CMK (cell line): ENCODE measurements around the gene FNDC3B.

Source experiments
- DNase-seq: peaks from one replicate; pipeline ENCODE4 v3.0.0-alpha.2; 2010; ENCODE audit warnings: low read depth

Gene FNDC3B

DNA sequence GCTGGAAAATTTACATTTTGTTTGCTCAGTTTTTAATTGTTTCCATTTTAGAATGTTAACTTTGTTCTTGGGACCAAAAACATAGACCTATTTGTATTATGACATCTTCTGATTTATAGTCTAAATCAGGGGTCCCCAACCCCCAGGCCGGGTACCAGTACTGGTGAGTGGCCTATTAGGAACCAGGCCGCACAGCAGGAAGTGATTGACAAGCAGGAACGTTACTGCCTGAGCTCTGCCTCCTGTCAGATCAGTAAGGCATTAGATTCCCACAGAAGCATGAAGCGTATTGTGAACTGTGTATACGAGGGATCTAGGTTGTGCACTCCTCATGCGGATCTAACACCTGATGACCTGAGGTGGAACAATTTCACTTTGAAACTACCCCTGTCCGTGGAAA, 357.0 kb downstream of the FNDC3B start:
- no peak for DNase-seq

DNA sequence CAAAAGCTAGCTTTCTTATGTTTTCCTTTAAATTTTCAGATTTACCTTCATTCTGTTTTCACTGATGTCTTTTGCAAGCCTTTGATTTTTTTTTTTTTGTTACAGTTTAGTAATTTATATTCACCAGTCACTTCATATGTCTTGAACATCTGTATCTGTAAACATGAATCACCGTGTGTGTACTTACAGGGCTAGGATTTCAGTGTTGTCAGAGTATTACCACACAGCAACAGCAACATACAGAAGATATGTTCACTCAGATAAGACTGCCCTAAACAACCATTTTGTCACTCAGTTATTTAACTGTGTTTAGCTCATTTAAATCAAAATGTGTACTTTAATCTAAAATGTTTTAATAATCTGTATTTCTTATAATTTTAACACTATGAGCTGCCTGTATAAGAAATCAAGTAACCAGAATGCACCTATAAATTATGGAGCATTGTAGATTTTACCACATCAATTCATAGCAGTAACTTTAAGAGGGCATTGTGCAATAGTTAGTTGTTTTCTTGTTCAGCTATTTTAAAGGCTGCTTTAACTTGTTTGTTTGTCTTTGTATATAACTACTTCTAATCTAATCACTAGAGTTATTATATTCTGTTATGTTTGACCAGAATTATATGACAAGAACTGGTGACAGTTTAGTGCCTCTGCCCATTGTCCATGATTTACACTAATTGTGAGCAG, 358.5 kb downstream of the FNDC3B start:
- DNase-seq = no peak

DNA sequence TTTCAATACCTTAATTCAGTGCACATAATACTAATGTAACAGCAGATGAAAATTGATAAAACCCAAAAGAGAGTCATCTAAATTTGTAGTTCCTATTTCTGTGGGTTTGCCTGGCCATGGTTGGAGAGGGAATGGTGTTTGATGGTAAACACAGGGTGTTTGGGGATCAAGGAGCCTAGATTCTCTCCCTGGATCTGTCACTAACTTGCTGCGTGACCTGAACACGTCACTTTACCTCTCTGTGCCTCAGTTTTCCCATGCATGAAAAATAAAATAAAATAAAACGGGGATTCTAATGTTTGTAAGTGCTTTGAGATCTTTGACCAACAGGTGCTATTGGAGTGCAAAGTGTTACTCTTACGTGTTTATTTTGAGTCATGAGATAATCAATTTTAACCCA, 359.1 kb downstream of the FNDC3B start:
- no peak for DNase-seq

DNA sequence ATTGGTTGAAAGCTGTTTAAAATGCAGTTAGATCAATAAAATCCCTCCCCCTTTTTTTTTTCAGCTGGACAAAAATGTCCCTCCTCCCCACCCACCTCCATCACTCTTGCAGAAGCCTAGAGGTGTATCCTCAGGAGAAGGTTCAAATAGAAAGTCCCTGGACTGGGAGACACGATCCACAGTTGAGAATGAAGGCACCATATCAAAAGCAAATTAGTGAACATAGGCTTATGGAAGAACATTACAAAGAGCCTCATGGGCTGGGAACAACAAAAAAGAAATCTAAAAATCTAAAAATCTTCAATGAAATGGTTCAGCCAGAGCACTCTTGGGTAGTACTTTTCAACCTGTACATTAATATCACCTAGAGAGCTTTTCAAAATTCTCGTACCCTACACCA, 362.7 kb downstream of the FNDC3B start:
- no peak for DNase-seq

GRCh38 chr3:172402892-172403643, 363.7 kb downstream of the FNDC3B start:
- no peak for DNase-seq

- no peak for DNase-seq
Observed at GRCh38 chr3:172404237-172404962, 365.0 kb downstream of the FNDC3B start.

DNA sequence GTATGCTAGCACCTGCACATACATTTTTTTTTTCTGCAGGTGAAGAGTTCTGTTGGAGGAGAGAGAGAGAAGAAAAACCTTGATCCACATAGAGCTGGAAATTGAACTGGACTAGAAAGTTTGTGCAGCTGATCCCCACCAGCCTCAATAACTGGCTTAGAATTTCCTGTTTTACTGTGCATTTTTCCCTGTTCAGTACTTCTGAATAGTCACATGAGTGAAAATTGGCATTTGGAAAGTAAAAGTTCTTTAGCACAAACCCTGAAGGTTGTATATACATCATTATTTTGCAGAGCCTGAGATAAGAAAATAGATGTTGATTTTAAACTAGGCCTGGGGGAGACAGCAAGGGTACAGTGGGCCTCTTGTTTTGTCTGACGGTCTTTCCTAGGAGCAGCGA, 366.5 kb downstream of the FNDC3B start:
- DNase-seq = no peak

- no peak for DNase-seq
Observed at GRCh38 chr3:172407872-172408271, 368.5 kb downstream of the FNDC3B start.

GRCh38 chr3:172410702-172411477, 371.5 kb downstream of the FNDC3B start:
- no peak for DNase-seq

DNA sequence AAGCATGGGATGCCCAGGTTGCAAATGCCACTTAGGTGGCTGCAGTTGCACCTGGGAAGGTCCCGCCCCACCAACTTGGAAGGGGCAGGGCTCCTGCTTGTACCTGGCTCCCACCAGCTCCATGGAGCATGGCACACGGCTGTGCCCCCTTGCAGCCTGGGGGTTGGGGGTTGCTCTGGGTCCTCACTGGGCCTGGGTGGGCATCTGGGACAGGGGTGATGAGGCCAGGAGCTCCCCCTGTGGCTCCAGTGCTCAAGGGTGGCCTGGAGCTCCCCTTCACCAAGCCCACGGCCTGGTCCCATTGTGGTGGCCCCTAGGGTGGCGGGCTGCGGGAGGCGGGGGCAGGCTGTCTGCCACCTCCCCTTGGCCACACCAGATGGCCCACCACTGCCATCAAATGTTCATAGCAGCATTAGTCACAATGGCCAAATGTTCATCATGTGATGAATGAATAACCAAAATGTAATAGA, 372.1 kb downstream of the FNDC3B start:
- DNase-seq = no peak

- DNase-seq = no peak
Observed at GRCh38 chr3:172415323-172415722, 375.9 kb downstream of the FNDC3B start.

- DNase-seq = no peak
Observed at GRCh38 chr3:172437713-172438112, 398.3 kb downstream of the FNDC3B start.

DNA sequence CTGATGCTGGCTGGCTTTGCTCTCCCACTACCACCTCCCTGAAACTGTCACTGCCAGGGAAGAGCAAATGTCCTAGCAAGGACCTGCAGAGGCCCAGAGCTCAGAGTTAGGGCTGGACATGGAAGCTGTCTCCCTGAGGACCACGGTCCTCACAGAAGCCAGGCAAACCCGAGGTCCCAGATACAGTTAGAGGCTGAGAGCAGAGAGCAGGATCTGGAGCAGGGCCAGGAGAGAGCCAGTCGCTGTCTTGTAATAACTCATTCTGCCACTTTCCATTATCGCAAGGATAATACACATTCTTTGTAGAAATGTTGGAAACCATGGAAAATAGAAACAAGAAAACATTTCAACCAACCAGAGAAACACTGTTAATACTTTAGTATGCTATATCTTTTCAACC, 398.8 kb downstream of the FNDC3B start:
- DNase-seq = no peak

- no peak for DNase-seq
Observed at GRCh38 chr3:172441581-172441980, 402.2 kb downstream of the FNDC3B start.

- no peak for DNase-seq
Observed at GRCh38 chr3:172442606-172443005, 403.2 kb downstream of the FNDC3B start.

DNA sequence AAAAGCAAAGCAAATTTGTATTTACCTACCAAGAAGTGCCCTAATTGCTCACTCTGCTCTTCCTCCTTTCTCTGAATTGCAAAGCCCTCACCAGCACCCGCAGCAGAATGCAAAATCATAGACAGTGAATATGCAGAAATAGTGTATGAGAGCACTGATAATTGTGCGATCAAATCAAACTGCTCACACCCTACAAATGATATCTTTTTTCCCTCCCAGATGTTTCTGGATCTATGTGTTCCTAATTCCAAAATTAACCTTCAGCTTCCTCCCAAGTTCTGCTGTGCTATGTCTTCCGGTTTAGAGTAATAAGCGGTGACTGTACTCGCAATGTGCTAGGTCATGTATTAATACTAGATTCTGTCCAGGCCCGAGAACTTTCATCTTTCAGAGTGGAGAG, 405.4 kb downstream of the FNDC3B start:
- DNase-seq = no peak

- DNase-seq = no peak
Observed at GRCh38 chr3:172446198-172446597, 406.8 kb downstream of the FNDC3B start.

DNA sequence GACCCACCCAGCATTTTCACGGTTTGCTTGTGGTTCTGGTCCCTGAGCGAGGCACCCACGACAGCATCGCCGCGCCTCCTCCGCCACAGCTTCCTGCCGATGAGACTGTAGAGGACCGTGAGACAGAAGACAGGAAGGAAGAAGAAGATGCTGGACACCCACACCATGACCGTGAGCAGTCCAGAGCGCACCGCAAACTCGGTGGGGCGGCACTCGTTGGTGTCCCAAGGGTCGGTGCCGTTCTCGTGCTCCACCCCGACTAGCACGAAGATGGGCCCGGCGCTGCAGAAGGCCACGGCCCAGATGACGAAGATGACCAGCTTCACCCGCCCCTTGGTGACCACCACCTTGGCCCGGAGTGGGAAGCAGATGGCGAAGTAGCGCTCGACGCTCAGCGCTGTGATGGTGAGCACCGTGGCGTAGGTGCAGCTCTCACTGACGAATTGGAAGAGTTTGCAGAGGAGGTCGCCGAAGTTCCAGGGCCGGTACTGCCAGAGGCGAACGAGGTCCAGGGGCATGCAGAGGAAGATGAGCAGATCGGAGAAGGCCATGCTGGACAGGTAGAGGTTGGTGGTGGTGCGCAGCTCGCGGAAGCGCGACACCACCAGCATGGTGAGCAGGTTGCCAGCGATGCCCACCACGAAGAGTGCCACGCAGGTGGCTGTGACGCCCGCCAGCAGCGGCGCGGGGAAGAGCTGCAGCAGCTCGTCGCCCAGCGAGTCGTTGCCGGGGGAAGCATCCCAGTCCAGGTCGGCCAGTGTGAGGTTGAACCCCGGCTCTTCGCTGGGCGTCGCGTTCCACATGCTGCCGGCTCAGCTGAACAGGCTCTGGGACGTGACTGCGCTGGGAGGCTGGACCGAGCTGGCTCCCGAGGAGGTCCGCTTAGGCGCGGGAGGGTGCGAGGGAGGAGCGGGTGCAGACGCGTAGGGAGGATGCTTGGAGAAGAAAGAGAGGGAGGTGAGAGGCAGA, 408.5 kb downstream of the FNDC3B start, which contains the start of gene GHSR:
TSS of gene GHSR (minus strand) at position 846 of the 969 bp plus-strand sequence. CDS start at position 803, 43 bp downstream.
- DNase-seq = no peak

DNA sequence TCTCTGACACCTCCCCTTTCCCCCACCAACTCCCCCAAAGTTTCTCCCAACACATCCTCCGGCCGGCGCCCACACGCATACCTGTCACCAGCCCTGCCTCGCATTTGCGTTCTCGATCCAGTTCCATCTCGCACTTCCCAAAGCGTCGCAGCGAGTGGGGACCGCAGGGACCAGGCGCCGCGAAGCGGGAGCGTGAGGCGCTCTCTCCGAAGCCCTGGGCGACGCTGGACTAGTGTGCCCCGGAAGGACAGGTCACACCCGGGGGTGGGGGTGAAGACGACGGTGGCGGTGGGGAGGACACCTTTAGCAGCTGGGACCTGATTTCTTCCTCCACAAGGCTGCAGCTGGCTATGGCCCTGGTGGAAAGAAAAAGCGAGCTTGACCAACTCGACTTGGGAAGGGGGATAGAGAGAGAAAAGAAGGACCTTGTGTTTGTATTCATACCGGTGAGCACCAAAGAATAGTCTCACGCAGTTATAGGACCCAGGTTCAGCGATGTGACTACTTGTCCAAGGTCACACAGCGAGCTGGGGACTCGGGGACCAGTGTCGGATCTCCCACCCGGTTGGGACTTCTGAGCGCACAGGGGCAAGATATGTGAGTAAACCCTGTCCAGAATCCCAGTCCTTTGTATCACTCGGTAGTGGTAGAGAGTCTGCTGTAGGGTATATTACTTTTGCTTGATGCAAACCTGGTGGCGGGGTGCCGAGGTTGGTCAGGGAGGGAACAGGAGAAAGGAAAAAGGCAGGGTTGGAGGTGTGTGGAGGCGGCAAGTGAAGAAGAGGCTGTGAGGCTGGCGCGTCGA, 409.5 kb downstream of the FNDC3B start:
- DNase-seq = no peak
